NCI-H1694 (cell line): Measurements from ENCODE around the gene TIPIN.

Experiments used
- DNase-seq: peaks from one replicate; lab custom pipeline; 2025; lab: John Stamatoyannopoulos, UW

The TIPIN gene

GRCh38 chr15:66302489-66303278 is 53.8 kb downstream of the TIPIN start:
- no peak for DNase-seq

- DNase-seq: peak; percentile 94
Observed at GRCh38 chr15:66298803-66299251, 57.7 kb downstream of the TIPIN start.

GRCh38 chr15:66296186-66296585 is 60.3 kb downstream of the TIPIN start:
- no peak for DNase-seq

- no peak for DNase-seq
Observed at GRCh38 chr15:66294932-66295235, 61.6 kb downstream of the TIPIN start.

GRCh38 chr15:66294157-66294931 is 62.1 kb downstream of the TIPIN start:
- no peak for DNase-seq

- DNase-seq: no peak
Observed at GRCh38 chr15:66293419-66294156, 62.9 kb downstream of the TIPIN start, which contains the start of gene DIS3L. Gene DIS3L (plus strand): TSS chr15:66293568. CDS start chr15:66293597, 29 bp downstream.

GRCh38 chr15:66292571-66293418 is 63.7 kb downstream of the TIPIN start:
- DNase-seq: no peak

GRCh38 chr15:66291816-66292570 is 64.5 kb downstream of the TIPIN start:
- DNase-seq: no peak

GRCh38 chr15:66290518-66290917 is 66.0 kb downstream of the TIPIN start:
- no peak for DNase-seq

- no peak for DNase-seq
Observed at GRCh38 chr15:66290007-66290406, 66.5 kb downstream of the TIPIN start.

- DNase-seq: no peak
Observed at GRCh38 chr15:66288551-66289185, 67.8 kb downstream of the TIPIN start.

- no peak for DNase-seq
Observed at GRCh38 chr15:66288093-66288492, 68.4 kb downstream of the TIPIN start.

GRCh38 chr15:66287461-66288057 is 68.9 kb downstream of the TIPIN start:
- DNase-seq: peak; percentile 19
